Small intestine (tissue), 7 donors: ENCODE results near the gene C6orf52. TPM values are rescaled to one million over a fixed set of nuclear protein-coding genes. Genes with fewer than 3 reads are reported as not detected.

Experiments used
- DNase-seq, 2 donors: peaks; one replicate each; pipeline versions ENCODE4 v3.0.0 to v3.0.0-alpha.2; 2013
- FAIRE-seq: peaks from 2 replicates; lab custom pipeline; 2012; peaks lifted over from hg19 to GRCh38; lab: Jason Lieb, UNC
- H3K27ac ChIP-seq, 3 donors: one replicate each; pipeline ENCODE4 v1.5.1; 2013; ENCODE audit warnings: low read length in 2 of 3, mild to moderate bottlenecking in 2 of 3, control low read depth in 1 of 3, inconsistent platforms in 1 of 3, low read depth in 1 of 3, moderate library complexity in 1 of 3
- H3K27me3 ChIP-seq, 3 donors: one replicate each; pipeline ENCODE4 v1.6.1; 2013; ENCODE audit warnings: low read length in 3 of 3, inconsistent platforms in 1 of 3; ENCODE audit not compliant: control insufficient read depth in 3 of 3, insufficient read depth in 3 of 3
- H3K36me3 ChIP-seq, 3 donors: one replicate each; pipeline ENCODE4 v1.6.1; 2013; ENCODE audit warnings: low read length in 3 of 3, inconsistent platforms in 1 of 3, low read depth in 1 of 3, mild to moderate bottlenecking in 1 of 3, moderate library complexity in 1 of 3; ENCODE audit not compliant: control insufficient read depth in 3 of 3, insufficient read depth in 2 of 3
- H3K4me1 ChIP-seq, 3 donors: one replicate each; pipeline ENCODE4 v1.6.1; 2013; ENCODE audit warnings: low read length in 2 of 3, inconsistent platforms in 1 of 3, low read depth in 1 of 3, mild to moderate bottlenecking in 1 of 3, moderate library complexity in 1 of 3; ENCODE audit not compliant: control insufficient read depth in 3 of 3, insufficient read depth in 2 of 3
- H3K4me3 ChIP-seq, 3 donors: one replicate each; pipeline ENCODE4 v1.5.1; 2013; ENCODE audit warnings: low read length in 3 of 3, control low read depth in 1 of 3, inconsistent platforms in 1 of 3, low read depth in 1 of 3, mild to moderate bottlenecking in 1 of 3, moderate library complexity in 1 of 3
- H3K9me3 ChIP-seq, 2 donors: one replicate each; pipeline ENCODE4 v1.6.1; 2013; ENCODE audit warnings: low read depth in 1 of 2, low read length in 1 of 2; ENCODE audit not compliant: control insufficient read depth in 2 of 2, insufficient read depth in 1 of 2
- whole genome bisulfite sequencing, 3 donors: extraction: QIAGEN DNeasy Blood & Tissue Kit; methylation state at CpG; one replicate each; pipeline ENCODE4 v1.1.7; 2013; 5-methylcytosine and 5-hydroxymethylcytosine counted together
- polyA plus RNA-seq, 4 donors: library from polyadenylated mRNA; stranded (reverse) in 3 of 4; unstranded in 1 of 4; fragments of 200-250 nt in 3 of 4; fragments of 120-200 nt in 1 of 4; gene quantifications; one replicate each; pipeline versions ENCODE4 v1.2.1 to v1.2.3, GENCODE V29; 2013
- donor health status: healthy with polysubstance abuse.
- donor health status: control.
- donor health status: control.
- donor health status: Bipolar disorder and iron deficiency.
- donor health status: healthy.

C6orf52 gene
- polyA plus RNA-seq, 4 donors: 1.6 to 7.8 (median 4.0) TPM

DNA sequence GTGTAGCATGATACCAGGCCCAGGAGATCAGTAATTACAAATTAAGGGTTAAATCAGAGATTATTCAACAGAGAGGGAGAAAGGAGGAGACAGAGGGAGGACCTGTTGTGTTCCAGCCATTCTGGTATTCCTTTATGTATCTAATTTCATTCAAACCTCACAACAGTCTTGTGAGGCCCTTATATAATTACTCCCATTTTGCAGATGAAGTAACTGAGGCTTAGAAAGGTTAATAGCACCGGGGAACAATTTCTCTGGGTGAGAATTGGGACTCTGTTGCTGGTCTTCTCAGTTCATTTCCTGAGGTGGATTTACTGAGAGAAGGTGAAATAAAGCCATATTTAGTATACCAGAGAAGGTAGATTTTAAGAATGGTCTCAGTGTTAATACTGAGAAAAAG, 66.6 kb downstream of the C6orf52 start:
- no peaks in the 10 kb centered on the region for H3K9me3 ChIP-seq
- H3K27ac ChIP-seq: no peak overlapping the region
- no peaks in the 10 kb centered on the region for H3K4me1 ChIP-seq
- no peak overlapping the region for H3K4me3 ChIP-seq
- WGBS, 3 donors: 97 to 99% (median 97%) methylated on average over 1 of the region's 1 CpG
- H3K36me3 ChIP-seq: peaks cover 4 to 13% (median 12%) of the 10 kb centered on the region in 3 donors
- no peaks in the 10 kb centered on the region for H3K27me3 ChIP-seq
- no peak for FAIRE-seq
- DNase-seq: no peak

- 68 to 91% (median 88%) methylated on average over 9 of the region's 9 CpGs for WGBS, 3 donors
- DNase-seq: no peak
- H3K9me3 ChIP-seq: peaks cover 0 to 2% of the 10 kb centered on the region in 2 donors
- no peak overlapping the region for H3K4me3 ChIP-seq
- no peaks in the 10 kb centered on the region for H3K4me1 ChIP-seq
- H3K27me3 ChIP-seq: no peaks in the 10 kb centered on the region
- no peak for FAIRE-seq
- peaks cover 10 to 25% (median 20%) of the 10 kb centered on the region in 3 donors for H3K36me3 ChIP-seq
- H3K27ac ChIP-seq: no peak overlapping the region
Measured at GRCh38 chr6:10626154-10626741, 68.2 kb downstream of the C6orf52 start.

DNA sequence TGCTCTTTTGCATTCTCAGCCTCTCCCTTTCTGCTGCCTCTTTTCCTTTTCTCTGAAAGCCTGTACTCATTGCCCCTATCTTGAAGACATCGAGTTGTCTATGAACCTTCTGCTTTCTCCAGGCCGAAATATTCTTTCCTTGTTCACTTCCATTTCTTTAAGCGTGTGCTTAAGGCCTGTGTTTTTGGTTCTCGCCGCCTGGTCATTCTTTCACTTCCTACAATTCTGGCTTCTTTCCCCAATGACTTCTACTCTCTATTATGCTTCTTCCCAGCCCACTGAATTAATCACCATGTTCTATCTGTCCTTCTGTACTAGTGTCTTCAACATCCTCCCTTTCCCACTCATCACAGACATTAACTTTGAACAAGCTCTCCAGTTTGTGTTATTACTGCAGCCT, 69.6 kb downstream of the C6orf52 start:
- 92 to 99% (median 93%) methylated on average over 5 of the region's 5 CpGs for WGBS, 3 donors
- Histone ChIP-seq H3K27me3 (no peaks in the 10 kb centered on the region), H3K4me3 (no peak overlapping the region), H3K4me1 (no peaks in the 10 kb centered on the region), H3K9me3 (peaks cover 0 to 2% of the 10 kb centered on the region in 2 donors), H3K36me3 (peaks cover 10 to 28% (median 20%) of the 10 kb centered on the region in 3 donors), H3K27ac (no peak overlapping the region)
- DNase-seq (no peak), FAIRE-seq (no peak)

DNA sequence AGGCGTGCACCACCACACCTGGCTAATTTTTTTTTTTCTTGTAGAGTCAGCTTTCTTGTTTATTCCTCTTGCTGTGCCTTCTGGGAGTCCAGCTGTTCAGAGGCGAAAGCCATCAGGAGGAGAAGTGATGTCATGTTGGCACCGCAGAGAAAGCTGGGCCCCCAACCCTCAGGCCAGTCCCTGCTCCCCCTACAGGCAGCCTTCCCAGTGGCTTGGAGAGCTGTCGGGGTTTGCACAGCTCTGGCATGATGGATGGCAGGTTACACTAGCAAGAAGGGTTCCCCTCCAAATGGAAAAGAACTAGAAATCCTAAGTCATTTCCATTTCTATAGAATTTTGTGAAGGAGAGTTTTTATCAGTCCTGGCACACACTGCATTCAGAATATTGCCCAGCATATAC, 72.6 kb downstream of the C6orf52 start:
- Histone ChIP-seq H3K27me3 (no peaks in the 10 kb centered on the region), H3K36me3 (peaks cover 12 to 29% (median 14%) of the 10 kb centered on the region in 3 donors), H3K27ac (no peak overlapping the region), H3K9me3 (peaks cover 0 to 2% of the 10 kb centered on the region in 2 donors), H3K4me3 (no peak overlapping the region), H3K4me1 (no peaks in the 10 kb centered on the region)
- no peak for DNase-seq
- 93 to 99% (median 97%) methylated on average over 4 of the region's 4 CpGs for WGBS, 3 donors
- FAIRE-seq: no peak

Other genes with a start within 250 kb of the C6orf52 start
- gene GCNT2, start 173.3 kb downstream of the C6orf52 start, polyA plus RNA-seq: 10 to 100 TPM in 1 of 4 donors, 1 to 10 TPM in 3; 6.5 to 39.3 (median 8.4) TPM
- 10 to 100 TPM in 2 of 4 donors, 1 to 10 TPM in 2; 5.1 to 17.5 (median 10.3) TPM for gene PAK1IP1, start 356 bp upstream of the C6orf52 start, polyA plus RNA-seq
- gene TMEM14C, start 28.5 kb upstream of the C6orf52 start, polyA plus RNA-seq: 100 to 1,000 TPM; 105 to 145 (median 140) TPM
- 10 to 100 TPM; 50.8 to 83.8 (median 63.5) TPM for gene TMEM14B, start 53.2 kb upstream of the C6orf52 start, polyA plus RNA-seq
- under 1 TPM in 2 of 4 donors, not detected in 2; 0.03 to 0.34 TPM for gene MAK, start 143.9 kb upstream of the C6orf52 start, polyA plus RNA-seq
- not detected for gene GCM2, start 187.4 kb upstream of the C6orf52 start, polyA plus RNA-seq
- under 1 TPM in 2 of 4 donors, not detected in 2; 0.07 to 0.40 TPM for gene SYCP2L, start 192.4 kb upstream of the C6orf52 start, polyA plus RNA-seq